IPS DF 4.7 (cell line): Measurements from ENCODE around the gene NEUROD4.
"Not testable (repeated sequence)": the region's sequence is repeated elsewhere in the genome, so short reads cannot be mapped to it uniquely, and the experiment has no call there.

Source experiments
- DNase-seq: peaks from one replicate; pipeline ENCODE4 v3.0.0-alpha.2; 2013; ENCODE audit warnings: low spot score; ENCODE audit errors: extremely low read depth

The NEUROD4 gene, protein sequence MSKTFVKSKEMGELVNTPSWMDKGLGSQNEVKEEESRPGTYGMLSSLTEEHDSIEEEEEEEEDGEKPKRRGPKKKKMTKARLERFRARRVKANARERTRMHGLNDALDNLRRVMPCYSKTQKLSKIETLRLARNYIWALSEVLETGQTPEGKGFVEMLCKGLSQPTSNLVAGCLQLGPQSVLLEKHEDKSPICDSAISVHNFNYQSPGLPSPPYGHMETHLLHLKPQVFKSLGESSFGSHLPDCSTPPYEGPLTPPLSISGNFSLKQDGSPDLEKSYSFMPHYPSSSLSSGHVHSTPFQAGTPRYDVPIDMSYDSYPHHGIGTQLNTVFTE

DNA sequence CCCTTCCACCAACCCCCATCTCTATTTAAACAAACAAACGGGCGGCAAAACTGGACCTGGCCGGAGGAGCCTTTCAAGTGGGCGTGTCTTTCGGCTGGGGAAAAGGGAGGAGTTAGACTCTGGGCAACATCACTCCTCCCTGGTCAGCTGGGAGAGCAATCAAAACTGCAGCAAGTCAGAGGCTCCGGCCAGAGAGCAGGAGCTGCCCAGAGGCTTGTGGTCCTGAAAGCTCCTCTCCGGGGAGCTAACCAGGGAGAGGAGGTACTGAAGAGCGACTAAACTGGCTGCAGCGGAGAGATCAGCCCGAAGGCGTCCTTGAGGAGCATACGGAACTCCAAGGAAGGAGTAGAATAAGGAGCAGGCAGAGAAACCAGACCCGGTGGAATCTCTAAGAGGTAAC, at the start of gene NEUROD4:
Gene NEUROD4, plus strand, starts transcription at position 191 of the 400 bp plus-strand sequence. CDS start 6,466 bp downstream, outside the sequence.
- peak; percentile 85 for DNase-seq

GRCh38 chr12:54970741-54971140, 49.0 kb upstream of the NEUROD4 start:
- no peak for DNase-seq

DNA sequence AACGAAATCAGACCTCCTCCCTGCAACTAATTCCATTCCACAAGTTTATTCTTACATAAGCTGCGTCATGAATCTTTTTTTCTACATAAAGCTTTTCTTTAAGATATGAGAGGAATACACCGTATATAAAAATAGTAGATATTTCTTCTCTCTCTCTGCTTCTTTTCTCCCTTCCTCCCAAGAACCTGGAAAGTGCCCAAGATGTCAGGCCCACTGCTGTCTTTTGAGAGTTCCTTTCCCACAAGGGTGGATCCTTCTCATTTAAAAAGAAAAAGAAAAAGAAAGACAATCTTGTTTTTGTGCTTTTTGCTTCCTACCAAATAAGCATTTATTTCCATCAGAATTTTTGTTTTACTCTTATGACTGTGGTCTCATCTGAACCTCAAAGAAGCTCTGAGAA, 46.2 kb upstream of the NEUROD4 start:
- no peak for DNase-seq

DNA sequence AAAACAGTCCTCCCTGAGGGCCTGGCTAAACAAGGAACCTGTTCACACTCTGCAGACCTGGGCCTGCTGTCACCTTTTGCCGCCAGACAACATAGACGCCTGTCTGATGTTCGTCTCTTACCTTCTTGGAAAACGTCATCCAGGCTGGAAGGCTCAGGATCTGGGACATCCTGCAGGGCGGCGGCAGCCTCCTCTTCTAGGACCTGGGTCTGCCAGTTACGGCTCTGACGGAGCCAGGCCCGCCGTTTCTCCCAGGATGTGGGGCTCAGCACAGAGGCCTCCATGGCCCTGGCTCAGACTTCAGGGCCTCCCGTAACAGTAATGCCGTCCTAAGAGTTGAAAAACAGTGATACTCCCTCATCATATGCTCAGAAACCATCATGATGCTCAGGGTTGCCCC, 45.5 kb upstream of the NEUROD4 start:
- no peak for DNase-seq

- no peak for DNase-seq
These were observed 44.5 kb upstream of the NEUROD4 start for GRCh38 chr12:54975272-54975671.

GRCh38 chr12:54975875-54976274, 43.9 kb upstream of the NEUROD4 start:
- no peak for DNase-seq

- DNase-seq = no peak
These were observed 42.6 kb upstream of the NEUROD4 start for GRCh38 chr12:54977155-54977554.

- DNase-seq = no peak
These were observed 41.9 kb upstream of the NEUROD4 start for GRCh38 chr12:54977857-54978256.

- DNase-seq = no peak
These were observed 39.4 kb upstream of the NEUROD4 start for GRCh38 chr12:54980341-54980740.

DNA sequence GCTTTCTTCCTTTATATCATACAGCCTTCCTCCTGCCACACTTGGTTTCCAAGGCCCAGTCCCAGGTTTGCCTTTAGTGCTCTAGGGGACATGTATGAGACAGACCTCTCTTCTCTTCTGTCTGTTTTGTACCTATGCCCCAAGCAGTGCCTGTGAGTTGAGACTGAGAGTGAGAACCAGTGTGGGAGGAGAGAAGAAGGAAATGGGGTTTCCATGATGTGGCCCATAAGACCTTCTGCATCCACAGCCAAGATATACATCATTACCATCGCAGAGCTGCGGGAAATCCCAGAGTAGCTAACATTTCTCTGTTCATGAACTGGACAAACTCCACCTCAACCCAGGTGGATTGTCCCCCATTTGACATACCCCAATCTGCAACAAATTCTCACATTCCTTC, 38.0 kb upstream of the NEUROD4 start:
- no peak for DNase-seq

- no peak for DNase-seq
These were observed 36.2 kb upstream of the NEUROD4 start for GRCh38 chr12:54983536-54984101.

GRCh38 chr12:54984658-54985376, 35.0 kb upstream of the NEUROD4 start, which contains the start of gene TESPA1:
TESPA1 (minus strand) TSS chr12:54984762; CDS start chr12:54974562, 10,200 bp downstream.
- DNase-seq = no peak

DNA sequence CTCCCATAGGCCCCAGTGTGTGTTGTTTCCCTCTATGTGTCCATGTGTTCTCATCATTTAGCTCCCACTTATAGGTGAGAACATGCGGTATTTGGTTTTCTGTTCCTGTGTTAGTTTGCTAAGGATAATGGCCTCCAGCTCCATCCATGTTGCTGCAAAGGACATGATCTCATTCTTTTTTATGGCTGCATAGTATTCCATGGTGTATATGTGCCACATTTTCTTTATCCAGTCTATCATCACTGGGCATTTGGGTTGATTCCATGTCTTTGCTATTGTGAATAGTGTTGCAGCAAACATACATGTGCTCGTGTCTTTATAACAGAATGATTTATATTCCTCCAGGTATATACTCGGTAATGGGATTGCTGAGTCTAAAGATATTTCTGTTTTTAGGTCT, 33.0 kb upstream of the NEUROD4 start:
- not testable (repeated sequence) for DNase-seq

DNA sequence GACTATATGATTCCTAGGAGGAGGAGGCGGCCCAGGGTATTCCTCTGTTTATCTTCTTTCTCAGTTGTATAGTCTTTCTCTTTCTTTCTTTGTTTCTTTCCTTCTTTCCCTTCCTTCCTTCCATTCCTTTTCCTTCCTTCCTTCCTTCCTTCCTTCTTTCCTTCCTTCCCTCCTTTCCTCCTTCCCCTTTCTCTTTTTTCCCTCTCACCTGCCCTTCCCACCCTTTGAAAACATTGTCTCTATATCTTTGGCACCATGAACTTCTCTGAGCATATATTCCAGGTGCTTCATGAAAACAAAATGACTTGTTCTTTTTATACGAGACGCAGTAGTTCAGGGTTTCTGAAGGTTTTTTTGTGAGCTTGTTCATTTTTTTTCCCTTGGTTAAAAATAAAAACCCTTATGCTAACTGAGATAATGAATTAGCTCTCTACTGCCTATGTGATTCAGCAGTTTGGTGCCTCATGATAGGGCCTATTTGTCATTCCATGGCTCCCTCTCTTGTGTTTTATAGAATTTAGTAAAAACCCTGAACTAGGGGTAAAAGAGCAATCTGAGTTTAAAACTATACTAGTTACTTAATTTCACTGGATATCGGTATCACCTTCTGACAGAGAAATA, 32.1 kb upstream of the NEUROD4 start:
- no peak for DNase-seq

DNA sequence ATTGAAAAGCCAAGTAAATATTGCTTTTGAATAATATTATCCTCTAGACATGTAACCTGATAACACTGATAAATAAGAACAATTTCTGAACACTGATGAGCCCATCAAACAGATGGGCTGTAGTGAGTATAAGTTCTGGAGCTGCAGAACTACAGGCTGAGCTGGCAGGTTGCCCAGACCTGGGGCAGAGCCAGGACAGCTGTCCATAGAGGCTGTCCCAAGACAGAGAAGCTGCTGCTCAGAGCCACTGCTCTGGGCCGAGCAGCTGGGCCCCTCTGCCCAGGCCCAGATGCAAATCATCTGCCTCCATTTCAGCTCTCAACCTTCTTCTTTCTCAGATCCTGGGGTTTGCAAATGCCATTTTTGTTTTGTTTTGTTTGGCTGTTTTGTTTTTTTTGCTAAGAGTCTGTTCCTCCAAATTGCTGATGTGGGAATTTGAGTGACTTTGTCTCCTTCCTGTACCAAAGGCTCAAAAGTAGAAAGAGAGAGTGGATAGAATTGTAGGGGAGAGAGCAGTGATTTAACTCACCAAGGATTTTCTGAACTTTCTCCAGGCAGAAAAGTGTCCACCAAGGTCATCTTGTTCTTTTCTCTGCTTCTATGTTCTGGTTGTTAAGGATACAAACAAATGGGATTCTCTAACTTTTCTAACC, 31.2 kb upstream of the NEUROD4 start:
- no peak for DNase-seq

GRCh38 chr12:54989829-54990228, 29.9 kb upstream of the NEUROD4 start:
- DNase-seq = no peak

DNA sequence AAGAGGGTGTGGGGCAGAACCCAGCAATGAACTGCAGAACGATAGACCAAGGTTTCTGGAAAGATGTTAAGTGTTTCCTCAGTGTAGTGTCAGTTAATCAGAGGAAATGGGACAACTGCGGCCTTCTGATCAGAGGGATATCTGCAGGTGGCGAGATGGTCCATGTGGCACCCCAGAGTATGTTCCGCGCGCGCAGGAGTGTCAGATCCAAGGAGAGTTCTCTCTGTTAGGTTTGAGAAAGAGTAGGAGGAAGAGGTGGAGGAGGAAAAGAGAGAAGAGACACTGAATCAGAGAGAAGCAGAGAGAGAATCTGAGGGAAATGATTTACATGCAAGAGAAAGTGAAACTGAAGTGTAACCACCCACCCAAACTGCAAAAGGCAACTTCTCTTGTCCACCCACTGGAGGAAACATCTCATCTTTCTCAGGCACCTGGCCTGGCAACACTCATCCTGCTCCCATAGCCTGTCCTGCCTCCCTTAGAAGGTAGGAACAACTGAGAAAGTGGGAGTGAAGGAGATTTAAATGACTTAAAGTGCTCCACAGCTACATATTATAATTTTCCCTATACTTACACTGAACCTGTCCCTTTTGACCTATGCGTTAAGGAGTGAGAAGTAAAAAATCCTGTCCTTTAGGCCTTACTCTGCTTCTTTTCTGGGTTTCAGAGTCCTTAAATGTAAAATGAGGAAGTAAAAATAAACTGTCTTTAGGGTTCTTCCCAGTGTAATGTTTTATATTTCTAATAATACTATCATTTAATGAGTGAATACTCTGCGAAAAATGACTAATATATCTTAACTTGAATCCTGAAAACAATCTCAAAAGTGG, 28.4 kb upstream of the NEUROD4 start:
- no peak for DNase-seq

DNA sequence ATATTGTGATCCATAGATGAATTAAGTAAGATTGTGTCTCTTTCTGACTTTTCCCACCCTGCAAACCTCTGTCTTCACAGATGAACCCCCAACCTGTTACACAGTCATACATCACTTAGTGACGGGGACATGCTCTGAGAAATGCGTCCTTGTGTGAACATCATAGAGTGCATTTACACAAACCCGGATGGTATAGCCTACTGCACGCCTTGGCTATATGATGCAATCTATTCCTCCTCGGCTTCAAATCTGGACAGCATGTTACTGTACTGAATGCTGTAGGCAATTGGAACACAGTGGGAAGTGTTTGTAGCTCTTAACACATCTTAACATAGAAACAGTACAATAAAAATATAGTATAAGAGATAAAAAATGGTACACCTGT, 27.8 kb upstream of the NEUROD4 start:
- no peak for DNase-seq

- DNase-seq = peak; percentile 56
These were observed 26.5 kb upstream of the NEUROD4 start for GRCh38 chr12:54993181-54993835.

DNA sequence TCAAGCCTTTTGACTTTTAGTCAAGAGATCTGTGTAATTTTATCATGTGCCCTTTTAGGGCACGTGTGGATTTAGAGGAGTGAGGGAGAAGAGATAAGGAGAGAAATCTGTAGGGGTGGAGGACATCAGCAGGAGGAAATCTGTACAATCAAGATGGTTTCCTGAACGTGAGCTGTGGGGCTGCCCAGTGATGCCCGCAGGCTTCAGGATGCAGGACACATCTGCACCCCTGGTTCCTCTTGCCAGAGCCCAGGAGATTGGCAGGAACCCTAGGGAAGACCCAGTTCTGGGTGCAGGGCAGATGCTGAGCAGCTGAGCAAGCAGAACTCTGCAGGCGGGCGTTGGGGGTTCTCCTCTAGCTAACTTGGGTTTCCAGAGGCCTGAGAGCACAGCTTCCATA, 23.6 kb upstream of the NEUROD4 start:
- no peak for DNase-seq
